Prostate gland (tissue), 2 donors: ENCODE measurements around the gene CYTIP.
"Not testable (repeated sequence)": the region's sequence is repeated elsewhere in the genome, so short reads cannot be mapped to it uniquely, and the experiment has no call there.

Source experiments
- CTCF ChIP-seq, 4 experiments: fragments of 200-600 bp in 2 of 4; fragments of 450-650 bp in 2 of 4; sonication (generic) in 2 of 4; IDR thresholded peaks; 1 replicate in 3 of 4; 2 replicates in 1 of 4; pipeline ENCODE4 v1.5.1; 2016 to 2019; ENCODE audit warnings: antibody characterized with exemption in 4 of 4, mild to moderate bottlenecking in 2 of 4, moderate library complexity in 2 of 4
- POLR2A ChIP-seq: fragments of 450-650 bp; IDR thresholded peaks from one replicate; pipeline ENCODE4 v1.6.1; 2016; ENCODE audit warnings: antibody characterized with exemption, mild to moderate bottlenecking
- POLR2AphosphoS5 ChIP-seq: sonication (generic); formaldehyde crosslinking; IDR thresholded peaks from one replicate; pipeline ENCODE4 v1.6.1; 2017; ENCODE audit warnings: antibody characterized with exemption

DNA sequence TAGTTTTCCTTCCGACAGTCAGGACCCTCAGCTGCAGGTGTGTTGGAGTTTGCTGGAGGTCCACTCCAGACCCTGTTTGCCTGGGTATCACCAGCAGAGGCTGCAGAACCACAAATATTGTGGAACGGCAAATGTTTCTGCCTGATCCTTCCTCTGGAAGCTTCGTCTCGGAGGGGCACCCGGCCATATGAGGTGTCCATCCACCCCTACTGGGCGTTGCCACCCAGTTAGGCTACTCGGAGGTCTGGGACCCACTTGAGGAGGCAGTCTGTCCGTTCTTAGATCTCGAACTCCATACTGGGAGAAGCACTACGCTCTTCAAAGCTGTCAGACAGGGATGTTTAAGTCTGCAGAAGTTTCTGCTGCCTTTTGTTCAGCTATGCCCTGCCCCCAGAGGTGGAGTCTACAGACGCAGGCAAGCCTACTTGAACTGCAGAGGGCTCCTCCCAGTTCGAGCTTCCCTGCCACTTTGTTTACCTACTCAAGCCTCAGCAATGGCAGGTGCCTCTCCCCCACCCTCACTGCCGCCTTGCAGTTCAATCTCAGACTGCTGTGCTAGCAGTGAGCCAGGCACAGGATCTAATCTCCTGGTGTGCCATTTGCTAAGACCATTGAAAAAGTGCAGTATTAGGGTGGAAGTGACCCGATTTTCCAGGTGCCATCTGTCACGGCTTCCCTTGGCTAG lies 40.9 kb downstream of the CYTIP start:
- not testable (repeated sequence) for TF ChIP-seq POLR2A; CTCF (IDR thresholded peaks at IDR 0.05); POLR2AphosphoS5
